Liver (tissue), 9 donors: ENCODE data around the gene DHRSX. TPM values are rescaled to one million over a fixed set of nuclear protein-coding genes. Genes with fewer than 3 reads are reported as not detected.

ENCODE experiments used
- DNase-seq: peaks from one replicate; pipeline ENCODE4 v3.0.0-alpha.2; 2017; ENCODE audit warnings: low spot score
- H3K27ac ChIP-seq, 2 donors: one replicate each; pipeline ENCODE4 v1.7.0; 2013; ENCODE audit warnings: inconsistent platforms in 2 of 2, low read length in 2 of 2, control low read depth in 1 of 2, low read depth in 1 of 2, mild to moderate bottlenecking in 1 of 2
- H3K27me3 ChIP-seq, 4 donors: one replicate each; pipeline versions ENCODE4 v1.6.1 to v1.7.0; 2013; ENCODE audit warnings: low read length in 3 of 4, inconsistent platforms in 1 of 4, mild to moderate bottlenecking in 1 of 4, moderate library complexity in 1 of 4; ENCODE audit not compliant: control insufficient read depth in 4 of 4, insufficient read depth in 4 of 4
- H3K36me3 ChIP-seq, 4 donors: one replicate each; pipeline versions ENCODE4 v1.6.1 to v1.7.0; 2013; ENCODE audit warnings: low read length in 3 of 4, mild to moderate bottlenecking in 3 of 4, low read depth in 1 of 4, moderate library complexity in 1 of 4; ENCODE audit not compliant: control insufficient read depth in 4 of 4, insufficient read depth in 3 of 4
- H3K4me1 ChIP-seq, 4 donors: one replicate each; pipeline versions ENCODE4 v1.6.1 to v1.7.0; 2013; ENCODE audit warnings: low read length in 3 of 4, mild to moderate bottlenecking in 3 of 4, moderate library complexity in 1 of 4; ENCODE audit not compliant: control insufficient read depth in 4 of 4, insufficient read depth in 4 of 4
- H3K4me3 ChIP-seq, 3 donors: one replicate each; pipeline versions ENCODE4 v1.6.1 to v1.7.0; 2013; ENCODE audit warnings: low read length in 3 of 3, control low read depth in 1 of 3, low read depth in 1 of 3, mild to moderate bottlenecking in 1 of 3
- H3K9ac ChIP-seq, 2 donors: one replicate each; pipeline ENCODE4 v1.7.0; 2013; ENCODE audit warnings: low read length in 2 of 2, mild to moderate bottlenecking in 2 of 2, moderate library complexity in 2 of 2, control low read depth in 1 of 2, low read depth in 1 of 2
- H3K9me3 ChIP-seq, 4 donors: one replicate each; pipeline versions ENCODE4 v1.6.1 to v1.7.0; 2013; ENCODE audit warnings: low read length in 3 of 4; ENCODE audit not compliant: control insufficient read depth in 4 of 4
- EGR1 ChIP-seq, 2 donors: IDR thresholded peaks; 2 replicates each; pipeline ENCODE4 v1.6.1; 2016 to 2018; ENCODE audit warnings: antibody characterized with exemption in 2 of 2, low read depth in 2 of 2
- FOXA1 ChIP-seq: IDR thresholded peaks from 2 replicates; pipeline ENCODE4 v1.6.1; 2016; ENCODE audit warnings: antibody characterized with exemption
- GABPA ChIP-seq, 2 donors: IDR thresholded peaks in 1 of 2; conservative IDR thresholded peaks in 1 of 2; 2 replicates each; pipeline ENCODE4 v1.6.1; 2016; ENCODE audit warnings: antibody characterized with exemption in 2 of 2, mild to moderate bottlenecking in 1 of 2, moderate library complexity in 1 of 2
- JUND ChIP-seq, 2 donors: IDR thresholded peaks; 2 replicates each; pipeline ENCODE4 v1.6.1; 2016; ENCODE audit warnings: antibody characterized with exemption in 2 of 2
- MAX ChIP-seq: IDR thresholded peaks from 2 replicates; pipeline ENCODE4 v1.6.1; 2016; ENCODE audit warnings: antibody characterized with exemption
- RAD21 ChIP-seq, 2 donors: IDR thresholded peaks; 2 replicates each; pipeline ENCODE4 v1.6.1; 2016; ENCODE audit warnings: antibody characterized with exemption in 2 of 2, mild to moderate bottlenecking in 2 of 2
- RXRA ChIP-seq, 2 donors: IDR thresholded peaks; 2 replicates each; pipeline ENCODE4 v1.6.1; 2017 to 2018; ENCODE audit warnings: antibody characterized with exemption in 2 of 2, mild to moderate bottlenecking in 1 of 2
- TAF1 ChIP-seq: conservative IDR thresholded peaks from 2 replicates; pipeline ENCODE4 v1.6.1; 2016; ENCODE audit warnings: antibody characterized with exemption, mild to moderate bottlenecking
- ZBTB33 ChIP-seq: IDR thresholded peaks from 2 replicates; pipeline ENCODE4 v1.6.1; 2016; ENCODE audit warnings: antibody characterized with exemption
- WGBS: extraction: QIAGEN DNeasy Blood & Tissue Kit; methylation state at CpG from one replicate; pipeline ENCODE4 v1.1.7; 2013; 5-methylcytosine and 5-hydroxymethylcytosine counted together
- polyA plus RNA-seq, 2 donors: library from polyadenylated mRNA; stranded (reverse) in 1 of 2; unstranded in 1 of 2; fragments of 200-250 nt in 1 of 2; fragments of >200 nt in 1 of 2; fragmentation: Nextera tagmentation in 1 of 2; extraction: Ambion mirVana in 1 of 2; gene quantifications; one replicate each; pipeline versions ENCODE4 v1.2.1 to v1.2.3, GENCODE V29; 2013 to 2015
- total RNA-seq, 2 donors: library from RNA; depleted of rRNA; stranded (reverse); fragments of >200 nt; gene quantifications; one replicate each; pipeline ENCODE4 v1.2.3, GENCODE V29; 2014
- TF ChIP-seq, protein P1 (sequence below): fragments of 150-350 bp; IDR thresholded peaks from 2 replicates; pipeline ENCODE4 v1.5.1; 2017; ENCODE audit warnings: improper control_type of control experiment, low read depth, low read length; ENCODE audit not compliant: missing input control
- TF ChIP-seq, protein P2 (sequence below): IDR thresholded peaks from 2 replicates; pipeline ENCODE4 v1.6.1; 2016; ENCODE audit warnings: antibody characterized with exemption
- donor health status: healthy.
- donor health status: healthy.
- donor health status: healthy.
- donor health status: healthy.
- donor health status: healthy.

The DHRSX gene
- total and polyA plus RNA-seq, 4 donors: 17.2 to 35.2 (median 23.3) TPM

GRCh38 chrX:2439613-2440012 is 61.2 kb downstream of the DHRSX start:
- Histone ChIP-seq H3K9ac (no peak overlapping the region), H3K36me3 (peaks cover 0 to 8% (median 3%) of the 10 kb centered on the region in 4 donors), H3K4me3 (no peak overlapping the region), H3K27me3 (no peaks in the 10 kb centered on the region), H3K27ac (no peak overlapping the region), H3K9me3 (peaks cover 0 to 3% (median 0%) of the 10 kb centered on the region in 4 donors), H3K4me1 (no peaks in the 10 kb centered on the region)
- DNase-seq: no peak
- TF ChIP-seq, protein P1, sequence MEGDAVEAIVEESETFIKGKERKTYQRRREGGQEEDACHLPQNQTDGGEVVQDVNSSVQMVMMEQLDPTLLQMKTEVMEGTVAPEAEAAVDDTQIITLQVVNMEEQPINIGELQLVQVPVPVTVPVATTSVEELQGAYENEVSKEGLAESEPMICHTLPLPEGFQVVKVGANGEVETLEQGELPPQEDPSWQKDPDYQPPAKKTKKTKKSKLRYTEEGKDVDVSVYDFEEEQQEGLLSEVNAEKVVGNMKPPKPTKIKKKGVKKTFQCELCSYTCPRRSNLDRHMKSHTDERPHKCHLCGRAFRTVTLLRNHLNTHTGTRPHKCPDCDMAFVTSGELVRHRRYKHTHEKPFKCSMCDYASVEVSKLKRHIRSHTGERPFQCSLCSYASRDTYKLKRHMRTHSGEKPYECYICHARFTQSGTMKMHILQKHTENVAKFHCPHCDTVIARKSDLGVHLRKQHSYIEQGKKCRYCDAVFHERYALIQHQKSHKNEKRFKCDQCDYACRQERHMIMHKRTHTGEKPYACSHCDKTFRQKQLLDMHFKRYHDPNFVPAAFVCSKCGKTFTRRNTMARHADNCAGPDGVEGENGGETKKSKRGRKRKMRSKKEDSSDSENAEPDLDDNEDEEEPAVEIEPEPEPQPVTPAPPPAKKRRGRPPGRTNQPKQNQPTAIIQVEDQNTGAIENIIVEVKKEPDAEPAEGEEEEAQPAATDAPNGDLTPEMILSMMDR: no peak
- no peak for TF ChIP-seq ZBTB33
- TF ChIP-seq TAF1: no peak
- 86% methylated on average over 8 of the region's 8 CpGs for WGBS

DNA sequence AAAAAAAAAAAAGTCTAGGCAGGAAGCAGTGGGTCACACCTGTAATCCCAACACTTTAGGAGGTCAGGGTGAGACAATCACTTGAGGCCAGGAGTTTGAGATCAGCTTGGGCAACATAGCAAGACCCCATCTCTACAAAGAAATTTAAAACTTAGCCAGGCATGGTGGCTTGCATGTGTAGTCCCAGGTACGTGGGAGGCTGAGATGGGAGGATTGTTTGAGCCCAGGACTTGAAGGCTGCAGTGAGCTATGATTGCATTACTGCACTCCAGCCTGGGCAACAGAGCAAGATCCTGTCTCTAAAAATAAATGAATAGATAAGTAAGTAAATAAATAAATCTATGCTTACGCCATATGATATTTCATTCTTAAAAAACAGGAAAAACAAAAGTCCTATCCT is 65.3 kb downstream of the DHRSX start:
- H3K9me3 ChIP-seq: peaks cover 0 to 3% (median 0%) of the 10 kb centered on the region in 4 donors
- 96% methylated on average over 2 of the region's 2 CpGs for WGBS
- no peak for DNase-seq
- TF ChIP-seq MAX (no peak), FOXA1 (no peak), GABPA (IDR thresholded peaks at IDR 0.05 in 1 of 2, conservative IDR thresholded peaks at IDR 0.05 in 1 of 2) (no peak), RXRA (IDR thresholded peaks at IDR 0.05) (no peak), ZBTB33 (no peak), RAD21 (IDR thresholded peaks at IDR 0.05) (no peak), TAF1 (no peak), JUND (IDR thresholded peaks at IDR 0.05) (no peak), EGR1 (IDR thresholded peaks at IDR 0.05; ENCODE audit: low read depth in 2 of 2) (no peak)
- TF ChIP-seq, protein P2, sequence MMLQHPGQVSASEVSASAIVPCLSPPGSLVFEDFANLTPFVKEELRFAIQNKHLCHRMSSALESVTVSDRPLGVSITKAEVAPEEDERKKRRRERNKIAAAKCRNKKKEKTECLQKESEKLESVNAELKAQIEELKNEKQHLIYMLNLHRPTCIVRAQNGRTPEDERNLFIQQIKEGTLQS: no peak
- TF ChIP-seq, protein P1: no peak
- no peaks in the 10 kb centered on the region for H3K4me1 ChIP-seq
- H3K27ac ChIP-seq: no peak overlapping the region
- H3K27me3 ChIP-seq: no peaks in the 10 kb centered on the region
- H3K36me3 ChIP-seq: peaks cover 0 to 10% (median 3%) of the 10 kb centered on the region in 4 donors
- H3K4me3 ChIP-seq: no peak overlapping the region
- H3K9ac ChIP-seq: no peak overlapping the region
